Measurements from ENCODE around the gene FAM120A. TPM values are rescaled to one million over a fixed set of nuclear protein-coding genes. Genes with fewer than 3 reads are reported as not detected.

The FAM120A gene
- polyA plus RNA-seq, 3 donors = 70.7 to 75.1 (median 73.2) TPM

GRCh38 chr9:93543117-93543516 lies 91.6 kb downstream of the FAM120A start:
- DNase-seq (ENCODE audit: low read depth in 3 of 3, low spot score in 2 of 3) = no peak

- no peak for DNase-seq (ENCODE audit: low read depth in 3 of 3, low spot score in 2 of 3)
Measured at GRCh38 chr9:93546356-93546755, 94.9 kb downstream of the FAM120A start.

DNA sequence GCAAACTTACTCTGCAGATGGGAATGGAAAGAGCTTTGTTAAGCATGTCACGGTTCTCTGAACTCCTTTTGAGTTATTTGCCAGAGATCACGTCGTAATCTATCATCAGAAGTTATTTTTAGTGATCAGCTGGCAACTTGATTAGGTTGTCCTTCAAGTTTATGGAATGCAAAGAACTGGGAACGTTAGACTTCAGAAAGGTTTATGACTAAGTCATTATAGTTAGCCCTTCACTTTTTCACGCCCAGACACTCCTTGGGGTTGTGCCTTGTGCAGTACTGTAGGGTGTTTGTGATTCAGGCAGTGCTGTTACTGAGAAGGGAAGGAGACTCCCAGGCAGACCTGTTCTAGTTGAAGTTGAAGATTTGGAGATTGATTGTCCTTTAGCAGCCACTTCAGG lies 98.1 kb downstream of the FAM120A start:
- no peak for DNase-seq (ENCODE audit: low read depth in 3 of 3, low spot score in 2 of 3)

DNA sequence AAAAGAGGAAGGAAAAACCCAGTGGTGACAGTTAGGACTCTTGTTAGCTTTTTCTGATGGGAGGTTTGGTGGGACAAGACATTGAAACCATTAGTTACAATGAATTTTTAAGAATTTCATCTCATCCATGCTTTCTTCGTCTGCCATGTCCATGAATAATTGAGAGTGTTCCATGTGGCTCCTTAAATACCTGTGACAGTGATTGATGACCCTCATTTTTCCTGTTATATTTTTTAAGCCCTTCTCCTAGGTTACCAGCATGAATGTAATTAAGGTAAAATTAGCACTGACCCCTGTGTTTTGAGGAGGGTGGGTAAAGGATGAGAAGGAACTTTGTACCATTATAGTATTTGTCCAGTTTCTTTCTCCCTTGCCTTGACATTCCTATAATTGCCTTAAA lies 101.4 kb downstream of the FAM120A start:
- no peak for DNase-seq (ENCODE audit: low read depth in 3 of 3, low spot score in 2 of 3)

DNA sequence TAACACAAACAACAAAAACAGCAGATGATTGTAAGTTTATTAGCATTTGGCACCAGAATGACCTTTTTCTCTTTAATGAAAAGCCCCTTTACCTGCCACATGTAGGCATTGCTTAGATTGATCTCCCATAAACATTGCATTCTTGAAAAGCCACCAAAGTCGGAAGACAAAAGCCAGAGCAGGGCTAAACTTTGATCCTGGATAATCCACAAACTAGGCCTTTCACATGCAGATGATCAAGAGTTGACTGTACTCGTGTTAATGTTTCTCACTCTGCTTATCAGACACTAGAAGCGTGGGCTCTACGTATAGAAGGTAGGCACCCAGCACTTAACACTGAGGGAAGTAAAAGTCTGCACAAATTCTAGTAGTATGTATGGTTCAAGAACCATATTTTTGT lies 103.9 kb downstream of the FAM120A start:
- no peak for DNase-seq (ENCODE audit: low read depth in 3 of 3, low spot score in 2 of 3)

DNA sequence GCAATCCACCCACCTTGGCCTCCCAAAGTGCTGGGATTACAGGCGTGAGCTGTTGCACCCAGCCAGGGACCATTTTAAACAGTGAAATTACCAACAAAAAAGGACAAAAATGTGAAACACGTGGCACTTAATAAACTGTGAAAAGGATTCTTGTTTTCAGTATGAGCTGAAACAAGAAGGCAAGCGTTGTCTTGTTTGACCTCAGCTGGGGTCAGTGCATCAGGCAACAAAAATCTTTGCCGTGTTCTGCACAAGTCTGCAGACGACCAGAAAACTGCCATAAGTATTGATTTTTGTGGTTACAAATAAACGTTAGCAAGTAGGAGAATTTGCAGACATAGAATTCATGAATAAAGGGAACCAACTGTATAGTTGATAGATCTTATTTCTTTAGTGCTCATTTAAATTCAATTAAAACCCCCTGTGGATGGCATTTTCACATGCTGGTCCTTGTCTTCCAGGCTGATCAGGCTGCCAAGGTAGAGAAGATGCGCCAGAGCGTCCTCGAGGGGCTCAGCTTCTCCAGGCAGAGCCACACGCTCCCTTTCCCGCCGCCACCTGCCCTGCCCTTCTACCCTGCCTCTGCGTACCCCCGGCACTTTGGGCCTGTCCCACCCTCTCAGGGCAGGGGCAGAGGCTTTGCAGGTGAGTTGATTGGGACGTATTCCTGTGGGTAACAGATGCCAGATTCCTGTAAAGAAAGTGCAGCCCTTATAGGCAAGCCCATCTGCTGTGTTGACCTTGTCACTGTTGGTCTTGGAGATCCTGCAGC lies 106.1 kb downstream of the FAM120A start:
- no peak for DNase-seq (ENCODE audit: low read depth in 3 of 3, low spot score in 2 of 3)

GRCh38 chr9:93558503-93558902 lies 107.0 kb downstream of the FAM120A start:
- no peak for DNase-seq (ENCODE audit: low read depth in 3 of 3, low spot score in 2 of 3)

DNA sequence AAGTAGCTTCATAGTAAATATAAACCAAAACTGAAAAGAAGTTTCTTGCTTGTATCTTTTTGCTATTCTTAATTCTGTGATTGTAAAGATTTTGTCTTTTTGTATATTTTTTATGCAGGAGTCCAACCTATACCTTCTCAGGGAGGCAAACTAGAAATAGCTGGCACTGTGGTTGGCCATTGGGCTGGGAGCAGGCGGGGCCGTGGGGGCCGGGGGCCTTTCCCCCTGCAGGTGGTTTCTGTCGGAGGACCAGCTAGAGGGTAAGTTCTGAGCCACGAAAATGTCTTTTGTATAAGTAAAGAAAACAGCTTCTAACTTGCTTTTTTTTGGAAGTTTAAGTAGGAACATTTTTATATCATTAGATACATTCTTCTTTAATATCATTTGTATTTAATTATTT lies 109.5 kb downstream of the FAM120A start:
- DNase-seq (ENCODE audit: low read depth in 3 of 3, low spot score in 2 of 3) = no peak

DNA sequence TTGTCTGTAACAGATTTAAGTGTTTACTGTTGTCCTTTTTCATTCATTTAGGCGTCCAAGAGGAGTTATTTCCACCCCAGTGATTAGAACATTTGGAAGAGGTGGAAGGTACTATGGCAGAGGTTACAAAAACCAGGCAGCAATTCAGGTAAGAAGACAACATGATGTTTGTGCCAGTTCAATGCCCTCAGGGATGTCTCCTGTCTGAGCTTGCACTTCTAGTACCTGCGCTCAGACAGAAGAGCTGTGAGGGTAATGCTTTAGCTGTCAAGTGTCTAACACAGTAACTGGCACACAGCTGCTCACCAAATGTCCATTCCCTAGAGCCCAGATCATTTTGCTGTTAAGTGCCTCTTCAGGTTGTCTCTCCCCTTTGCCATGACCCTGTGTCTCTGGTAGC lies 110.7 kb downstream of the FAM120A start:
- DNase-seq (ENCODE audit: low read depth in 3 of 3, low spot score in 2 of 3) = no peak

DNA sequence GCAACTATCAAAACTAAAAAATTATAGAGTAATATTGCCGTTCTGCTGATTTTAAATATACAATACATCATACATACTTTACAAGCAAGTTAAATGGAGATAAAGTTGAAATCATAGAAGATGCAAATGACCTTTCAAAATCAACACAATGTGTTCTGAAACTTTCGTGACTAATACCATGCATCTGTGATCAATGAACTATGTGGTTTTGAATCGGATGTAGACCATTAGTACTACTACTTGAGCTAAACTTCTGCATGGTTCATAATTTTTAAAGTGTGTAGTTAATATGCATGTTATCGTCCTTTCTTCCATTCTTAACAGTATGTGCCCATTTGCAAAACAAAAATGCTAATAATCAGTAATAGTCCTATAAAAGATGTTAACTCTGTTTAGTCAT lies 113.6 kb downstream of the FAM120A start:
- DNase-seq (ENCODE audit: low read depth in 3 of 3, low spot score in 2 of 3) = no peak

GRCh38 chr9:93566408-93567270 lies 115.2 kb downstream of the FAM120A start:
- peak; percentile 83 to 91 (median 91) for DNase-seq (ENCODE audit: low read depth in 3 of 3, low spot score in 2 of 3)

- no peak for DNase-seq (ENCODE audit: low read depth in 3 of 3, low spot score in 2 of 3)
Measured at GRCh38 chr9:93567271-93567959, 115.9 kb downstream of the FAM120A start.

DNA sequence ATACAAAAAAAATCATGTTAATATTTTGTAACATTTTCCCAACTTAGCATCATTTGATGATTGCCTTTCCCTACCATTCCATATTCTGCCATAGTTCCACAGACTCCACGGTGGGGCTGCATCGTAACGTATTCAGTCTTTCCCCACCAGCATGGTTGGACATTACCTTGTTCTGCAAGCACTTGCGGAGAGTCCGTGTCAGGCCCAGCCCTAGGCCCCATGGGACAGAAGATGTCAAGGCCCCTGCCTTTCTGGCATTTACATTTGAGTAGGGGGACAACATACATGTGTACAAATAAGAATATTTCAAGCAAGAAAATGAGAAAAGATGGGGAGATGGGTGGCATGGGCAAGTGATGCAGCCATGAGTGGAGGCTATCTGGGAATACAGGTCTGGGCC lies 116.7 kb downstream of the FAM120A start:
- no peak for DNase-seq (ENCODE audit: low read depth in 3 of 3, low spot score in 2 of 3)

- no peak for DNase-seq (ENCODE audit: low read depth in 3 of 3, low spot score in 2 of 3)
Measured at GRCh38 chr9:93569621-93570174, 118.2 kb downstream of the FAM120A start.

GRCh38 chr9:93572221-93572620 lies 120.7 kb downstream of the FAM120A start:
- no peak for DNase-seq (ENCODE audit: low read depth in 3 of 3, low spot score in 2 of 3)

DNA sequence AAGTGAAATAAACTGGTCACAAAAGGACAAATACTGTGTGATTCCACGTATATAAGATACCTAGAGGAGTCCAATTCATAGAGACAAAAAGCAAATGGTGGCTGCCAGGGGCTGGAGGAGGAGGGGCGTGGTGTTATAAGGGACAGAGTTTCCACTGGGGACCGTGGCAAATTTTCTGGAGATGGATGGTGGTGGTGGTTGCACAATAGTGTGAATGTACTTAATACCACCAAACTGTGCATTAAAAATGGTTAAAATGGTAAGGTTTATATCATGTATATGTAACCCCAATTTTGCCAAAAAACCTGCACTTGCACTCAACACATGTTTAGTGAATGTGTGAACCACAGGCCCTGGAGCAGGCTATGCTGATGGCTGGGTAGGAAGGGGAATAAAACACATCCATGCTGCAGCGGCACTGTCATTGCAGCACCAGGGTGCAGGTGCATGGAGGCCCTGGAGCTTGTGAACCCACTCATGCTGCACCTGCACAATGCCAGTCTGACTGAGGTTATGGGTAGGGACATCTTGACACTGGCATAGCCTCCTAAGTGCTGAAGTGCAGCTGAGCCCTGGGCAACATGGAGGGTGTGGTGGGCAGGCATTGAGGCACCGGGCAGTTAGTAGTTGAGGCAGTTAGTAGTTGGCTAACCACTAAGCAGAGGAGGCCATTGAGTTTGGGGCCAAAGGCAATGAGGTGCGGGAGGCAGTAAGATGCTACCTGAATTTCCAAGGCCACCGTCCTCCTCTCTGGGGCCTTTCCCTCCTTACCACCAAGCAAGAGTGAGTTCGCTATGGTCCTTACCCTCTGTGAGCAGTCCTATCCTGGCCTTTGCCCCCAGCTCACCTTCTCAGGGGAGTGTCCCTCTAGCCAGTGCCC lies 121.4 kb downstream of the FAM120A start:
- no peak for DNase-seq (ENCODE audit: low read depth in 3 of 3, low spot score in 2 of 3)

- DNase-seq (ENCODE audit: low read depth in 3 of 3, low spot score in 2 of 3) = no peak
Measured at GRCh38 chr9:93573516-93573828, 122.0 kb downstream of the FAM120A start.

DNA sequence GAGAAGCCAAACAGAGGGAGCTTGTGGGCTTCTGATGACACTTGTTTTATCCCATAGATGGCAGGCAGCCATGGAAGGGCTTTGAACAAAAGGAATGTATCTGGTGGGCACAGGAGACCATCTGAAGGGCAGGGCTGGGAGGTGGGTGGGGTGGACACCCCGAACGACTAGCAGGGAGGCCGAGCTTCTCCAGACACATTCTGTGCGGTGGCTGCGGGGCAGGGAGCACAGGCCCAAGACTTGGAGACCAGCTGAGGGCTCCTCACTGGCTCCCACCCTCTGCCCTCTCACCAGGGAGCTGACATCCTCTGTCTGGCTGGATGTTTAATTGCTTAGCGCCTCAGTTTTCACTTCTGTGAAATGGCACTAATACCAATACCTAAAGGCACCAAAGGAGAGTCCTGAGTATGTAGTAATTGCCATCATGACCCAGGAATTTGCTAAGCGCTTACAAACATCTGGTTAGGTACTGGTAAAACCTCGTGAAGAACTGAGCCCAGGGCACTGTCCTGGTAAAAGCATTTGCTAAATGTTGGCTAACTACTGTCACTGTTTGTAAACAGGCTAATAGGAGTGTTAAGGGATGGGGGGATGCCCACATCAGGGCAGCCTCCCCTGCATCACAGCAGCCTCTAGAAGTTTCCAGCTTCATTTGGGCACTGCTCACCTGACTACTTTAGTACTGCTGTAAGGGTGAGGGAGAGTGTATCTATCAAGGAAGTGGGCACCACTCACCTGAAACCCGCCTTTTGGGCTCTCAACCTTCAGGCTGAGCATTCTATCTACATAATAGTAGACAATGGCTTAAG lies 122.8 kb downstream of the FAM120A start:
- DNase-seq (ENCODE audit: low read depth in 3 of 3, low spot score in 2 of 3) = no peak

Measured in right renal cortex interstitium (tissue), 3 donors.